Neural cell (in vitro differentiated cells): ENCODE results near the gene GRIP1. TPM values are rescaled to one million over a fixed set of nuclear protein-coding genes. Genes with fewer than 3 reads are reported as not detected.

Experiments
- H2AFZ ChIP-seq: fragments of 200-600, 300-800 bp; sonication (generic), shearing (Covaris generic); 2 replicates; pipeline ENCODE4 v1.6.0; 2014; ENCODE audit warnings: low read depth, mild to moderate bottlenecking, antibody characterized with exemption, low read length, moderate library complexity
- H3F3A ChIP-seq: fragments of 200-600 bp; shearing (Covaris generic); 2 replicates; pipeline ENCODE4 v1.6.1; 2016; ENCODE audit warnings: mild to moderate bottlenecking, moderate library complexity, mixed read lengths, antibody characterized with exemption, low read length; ENCODE audit not compliant: insufficient read depth, poor library complexity, severe bottlenecking
- H3K27ac ChIP-seq: fragments of 200-600, 300-800 bp; sonication (generic), shearing (Covaris generic); 2 replicates; pipeline ENCODE4 v1.5.1; 2014; ENCODE audit warnings: mild to moderate bottlenecking, low read length, moderate library complexity
- H3K27me3 ChIP-seq: fragments of 300-800, 200-600 bp; sonication (generic), shearing (Covaris generic); 2 replicates; pipeline ENCODE4 v1.6.0; 2014; ENCODE audit warnings: mild to moderate bottlenecking, low read depth, low read length, moderate library complexity; ENCODE audit not compliant: insufficient read depth
- H3K36me3 ChIP-seq: fragments of 300-800, 200-600 bp; sonication (generic), shearing (Covaris generic); 2 replicates; pipeline ENCODE4 v1.5.1; 2014; ENCODE audit warnings: mild to moderate bottlenecking, antibody characterized with exemption, low read length, moderate library complexity; ENCODE audit not compliant: insufficient read depth
- H3K4me2 ChIP-seq: fragments of 300-800, 200-600 bp; sonication (generic), shearing (Covaris generic); 2 replicates; pipeline ENCODE4 v1.6.0; 2014; ENCODE audit warnings: mild to moderate bottlenecking, low read length
- H3K4me3 ChIP-seq: fragments of 300-800, 200-600 bp; sonication (generic), shearing (Covaris generic); 2 replicates; pipeline ENCODE4 v1.5.1; 2014; ENCODE audit warnings: mild to moderate bottlenecking, low read length, moderate library complexity
- H3K79me2 ChIP-seq: fragments of 200-600 bp; shearing (Covaris generic); replicated peaks from 2 replicates; pipeline ENCODE4 v1.6.0; 2014; ENCODE audit warnings: mild to moderate bottlenecking, low read length, moderate library complexity; ENCODE audit not compliant: insufficient read depth
- H3K9ac ChIP-seq: fragments of 300-800, 200-600 bp; sonication (generic), shearing (Covaris generic); 2 replicates; pipeline ENCODE4 v1.6.1; 2016; ENCODE audit warnings: mild to moderate bottlenecking, low read length, mixed read lengths
- H3K9me2 ChIP-seq: fragments of 200-600 bp; shearing (Covaris generic); 2 replicates; pipeline ENCODE4 v1.6.1; 2016; ENCODE audit warnings: mild to moderate bottlenecking, low read length, mixed read lengths; ENCODE audit not compliant: insufficient read depth
- H3K9me3 ChIP-seq: fragments of 200-600, 300-800 bp; sonication (generic), shearing (Covaris generic); 2 replicates; pipeline ENCODE4 v1.6.1; 2016; ENCODE audit warnings: mild to moderate bottlenecking, mixed run types, low read length, moderate library complexity, mixed read lengths
- H4K20me1 ChIP-seq: fragments of 200-600 bp; shearing (Covaris generic); 2 replicates; pipeline ENCODE4 v1.6.1; 2016; ENCODE audit warnings: mild to moderate bottlenecking, mixed run types; ENCODE audit not compliant: insufficient read depth
- CTCF ChIP-seq: fragments of 450-650 bp; IDR thresholded peaks from 2 replicates; pipeline ENCODE4 v1.5.1; 2014; ENCODE audit warnings: antibody characterized with exemption, mild to moderate bottlenecking, moderate library complexity; ENCODE audit not compliant: poor library complexity, severe bottlenecking
- EP300 ChIP-seq: fragments of 450-650 bp; conservative IDR thresholded peaks from 2 replicates; pipeline ENCODE4 v1.6.1; 2014; ENCODE audit warnings: antibody characterized with exemption, mild to moderate bottlenecking, moderate library complexity; ENCODE audit not compliant: poor library complexity, severe bottlenecking
- EZH2 ChIP-seq: fragments of 200-600, 300-800 bp; shearing (Covaris generic), sonication (generic); IDR thresholded peaks from 2 replicates; pipeline ENCODE4 v1.6.1; 2014; ENCODE audit warnings: antibody characterized with exemption, low read length, borderline replicate concordance, mild to moderate bottlenecking; ENCODE audit not compliant: insufficient read depth, poor library complexity, severe bottlenecking
- MXI1 ChIP-seq: fragments of 450-650 bp; conservative IDR thresholded peaks from 2 replicates; pipeline ENCODE4 v1.6.1; 2014; ENCODE audit warnings: antibody characterized with exemption, mild to moderate bottlenecking; ENCODE audit not compliant: poor library complexity, severe bottlenecking
- POLR2AphosphoS5 ChIP-seq: IDR thresholded peaks from 2 replicates; pipeline ENCODE4 v1.6.1; 2012
- RAD21 ChIP-seq: fragments of 450-650 bp; conservative IDR thresholded peaks from 2 replicates; pipeline ENCODE4 v1.6.1; 2014; ENCODE audit warnings: antibody characterized with exemption, mild to moderate bottlenecking, moderate library complexity
- REST ChIP-seq: IDR thresholded peaks from 2 replicates; pipeline ENCODE4 v1.6.1; 2012; ENCODE audit warnings: borderline replicate concordance
- SMC3 ChIP-seq: fragments of 450-650 bp; conservative IDR thresholded peaks from 2 replicates; pipeline ENCODE4 v1.6.1; 2014; ENCODE audit warnings: antibody characterized with exemption, mild to moderate bottlenecking, moderate library complexity; ENCODE audit not compliant: poor library complexity
- TAF1 ChIP-seq: IDR thresholded peaks from 2 replicates; pipeline ENCODE4 v1.6.1; 2012; ENCODE audit warnings: low read depth
- polyA plus RNA-seq: library from polyadenylated mRNA; depleted of rRNA; stranded (reverse); fragments of >200 nt; gene quantifications from 2 replicates; pipeline ENCODE4 v1.2.3, GENCODE V29; 2014

GRIP1 gene
- polyA plus RNA-seq, 1 donor from 2014 or later: 41.1 TPM

GRCh38 chr12:66497008-66497897 is 181.6 kb downstream of the GRIP1 start:
- Histone ChIP-seq H3K4me3 (no peak overlapping the region), H3K79me2 (no peaks in the 10 kb centered on the region), H4K20me1 (no peaks in the 10 kb centered on the region), H3K9ac (no peak overlapping the region), H3F3A (no peaks in the 10 kb centered on the region), H3K27ac (no peak overlapping the region), H3K27me3 (no peaks in the 10 kb centered on the region), H3K36me3 (no peaks in the 10 kb centered on the region), H3K4me2 (no peak overlapping the region), H2AFZ (no peak overlapping the region), H3K9me3 (no peaks in the 10 kb centered on the region), H3K9me2 (no peaks in the 10 kb centered on the region)
- TF ChIP-seq MXI1 (no peak), EZH2 (no peak), EP300 (no peak)

GRCh38 chr12:66496595-66496994 is 182.3 kb downstream of the GRIP1 start:
- Histone ChIP-seq H3K27ac (no peak overlapping the region), H3K36me3 (no peaks in the 10 kb centered on the region), H3K4me2 (no peak overlapping the region), H3K79me2 (no peaks in the 10 kb centered on the region), H3K27me3 (no peaks in the 10 kb centered on the region), H3K4me3 (no peak overlapping the region), H2AFZ (no peak overlapping the region), H3F3A (no peaks in the 10 kb centered on the region), H4K20me1 (no peaks in the 10 kb centered on the region), H3K9me2 (no peaks in the 10 kb centered on the region), H3K9ac (no peak overlapping the region), H3K9me3 (no peaks in the 10 kb centered on the region)
- no peak for TF ChIP-seq RAD21
- TF ChIP-seq REST: no peak
- no peak for TF ChIP-seq EP300
- TF ChIP-seq POLR2AphosphoS5: no peak
- no peak for TF ChIP-seq MXI1
- TF ChIP-seq CTCF: no peak
- TF ChIP-seq EZH2: no peak
- no peak for TF ChIP-seq SMC3
- TF ChIP-seq TAF1: no peak
